PC-9 (cell line): ENCODE results near the gene CFAP54.

Experiments
- EZH2 ChIP-seq: fragments of 200-600 bp; sonication (generic); IDR thresholded peaks from 2 replicates; pipeline ENCODE4 v1.8.0; 2017; ENCODE audit warnings: antibody characterized with exemption, low read depth
- TF ChIP-seq, protein P1 (sequence below): fragments of 200-600 bp; sonication (generic); conservative IDR thresholded peaks from 2 replicates; pipeline ENCODE4 v1.6.1; 2017; ENCODE audit warnings: mixed run types, antibody characterized with exemption, mild to moderate bottlenecking, moderate library complexity

DNA sequence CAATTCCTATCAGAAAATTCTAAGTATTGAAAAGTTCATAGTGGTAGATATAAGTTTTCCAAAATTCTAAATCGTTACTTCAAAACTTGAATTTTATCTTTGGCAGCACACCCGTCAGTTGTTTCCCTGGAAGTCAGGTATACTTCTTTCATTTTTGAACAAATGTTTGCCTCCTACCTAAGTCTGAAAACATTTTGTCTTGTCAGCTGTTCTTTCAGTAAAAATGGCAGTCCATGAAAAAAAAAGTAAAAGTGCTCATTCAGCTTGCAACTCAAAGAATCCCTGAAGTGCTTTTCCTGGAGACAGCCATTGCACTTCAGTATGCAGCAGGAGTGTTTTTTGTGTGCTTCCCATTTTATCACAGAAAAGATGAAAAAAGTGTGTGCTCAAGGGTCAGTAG is 287.5 kb downstream of the CFAP54 start:
- TF ChIP-seq, protein P1, sequence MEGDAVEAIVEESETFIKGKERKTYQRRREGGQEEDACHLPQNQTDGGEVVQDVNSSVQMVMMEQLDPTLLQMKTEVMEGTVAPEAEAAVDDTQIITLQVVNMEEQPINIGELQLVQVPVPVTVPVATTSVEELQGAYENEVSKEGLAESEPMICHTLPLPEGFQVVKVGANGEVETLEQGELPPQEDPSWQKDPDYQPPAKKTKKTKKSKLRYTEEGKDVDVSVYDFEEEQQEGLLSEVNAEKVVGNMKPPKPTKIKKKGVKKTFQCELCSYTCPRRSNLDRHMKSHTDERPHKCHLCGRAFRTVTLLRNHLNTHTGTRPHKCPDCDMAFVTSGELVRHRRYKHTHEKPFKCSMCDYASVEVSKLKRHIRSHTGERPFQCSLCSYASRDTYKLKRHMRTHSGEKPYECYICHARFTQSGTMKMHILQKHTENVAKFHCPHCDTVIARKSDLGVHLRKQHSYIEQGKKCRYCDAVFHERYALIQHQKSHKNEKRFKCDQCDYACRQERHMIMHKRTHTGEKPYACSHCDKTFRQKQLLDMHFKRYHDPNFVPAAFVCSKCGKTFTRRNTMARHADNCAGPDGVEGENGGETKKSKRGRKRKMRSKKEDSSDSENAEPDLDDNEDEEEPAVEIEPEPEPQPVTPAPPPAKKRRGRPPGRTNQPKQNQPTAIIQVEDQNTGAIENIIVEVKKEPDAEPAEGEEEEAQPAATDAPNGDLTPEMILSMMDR: no peak
- TF ChIP-seq EZH2: no peak
